NCI-H146 treated with DMSO at 0.1 percent for 48 hours (cell line): ENCODE data around the gene SNRNP27.

Experiments used
- DNase-seq: peaks from one replicate; lab custom pipeline; 2025; ENCODE audit not compliant: unreplicated experiment; lab: John Stamatoyannopoulos, UW

Gene SNRNP27

GRCh38 chr2:69914950-69915945 is 21.5 kb downstream of the SNRNP27 start, which contains the start of gene MXD1:
Gene MXD1, plus strand, starts transcription at chr2:69915109. Its CDS starts 222 bp downstream, at chr2:69915331.
- peak; percentile 3 for DNase-seq

- no peak for DNase-seq
Measured at GRCh38 chr2:69916106-69916505, 22.4 kb downstream of the SNRNP27 start.

- no peak for DNase-seq
Measured at GRCh38 chr2:69917852-69918251, 24.1 kb downstream of the SNRNP27 start.

- no peak for DNase-seq
Measured at GRCh38 chr2:69918401-69918800, 24.6 kb downstream of the SNRNP27 start.

GRCh38 chr2:69923116-69923515 is 29.4 kb downstream of the SNRNP27 start:
- no peak for DNase-seq

- DNase-seq: no peak
Measured at GRCh38 chr2:69926849-69927515, 33.2 kb downstream of the SNRNP27 start.

- no peak for DNase-seq
Measured at GRCh38 chr2:69931832-69932595, 38.3 kb downstream of the SNRNP27 start.

- DNase-seq: no peak
Measured at GRCh38 chr2:69932596-69932922, 38.8 kb downstream of the SNRNP27 start.

- no peak for DNase-seq
Measured at GRCh38 chr2:69933254-69933828, 39.6 kb downstream of the SNRNP27 start.

- no peak for DNase-seq
Measured at GRCh38 chr2:69933839-69934613, 40.3 kb downstream of the SNRNP27 start.

- DNase-seq: no peak
Measured at GRCh38 chr2:69934614-69934908, 40.8 kb downstream of the SNRNP27 start.

GRCh38 chr2:69935011-69935410 is 41.3 kb downstream of the SNRNP27 start:
- DNase-seq: no peak

GRCh38 chr2:69936906-69937305 is 43.1 kb downstream of the SNRNP27 start:
- DNase-seq: no peak

- no peak for DNase-seq
Measured at GRCh38 chr2:69937968-69938367, 44.2 kb downstream of the SNRNP27 start.

GRCh38 chr2:69939722-69940121 is 46.0 kb downstream of the SNRNP27 start:
- DNase-seq: no peak

GRCh38 chr2:69940691-69941090 is 46.9 kb downstream of the SNRNP27 start:
- no peak for DNase-seq

- DNase-seq: no peak
Measured at GRCh38 chr2:69943000-69943842, 49.5 kb downstream of the SNRNP27 start.

GRCh38 chr2:69943843-69944525 is 50.2 kb downstream of the SNRNP27 start:
- no peak for DNase-seq

GRCh38 chr2:69944756-69945155 is 51.0 kb downstream of the SNRNP27 start:
- no peak for DNase-seq
